ENCODE data around the gene FOXS1.

GRCh38 chr20:31797364-31797763, 48.0 kb downstream of the FOXS1 start:
- TF ChIP-seq CTCF (IDR thresholded peaks at IDR 0.05) (no peak), POLR2A (IDR thresholded peaks at IDR 0.05) (no peak)

Data from esophagus squamous epithelium (tissue), 4 donors.